Panc1 (cell line): ENCODE results near the gene SIK3. TPM values are rescaled to one million over a fixed set of nuclear protein-coding genes. Genes with fewer than 3 reads are reported as not detected.
"Not testable (repeated sequence)": the region's sequence is repeated elsewhere in the genome, so short reads cannot be mapped to it uniquely, and the experiment has no call there.

Experiments
- ATAC-seq: fragments of 200-7000 bp; cut with Tn5 transposase; 2 replicates; pipeline ENCODE4 v1.9.1; 2020; ENCODE audit warnings: mild to moderate bottlenecking, moderate library complexity
- BruUV-seq: library from RNA; stranded (reverse); fragments of 400-500 nt; replicated peaks from 2 replicates; lab custom pipeline; 2021; lab: Mats Ljungman, UMichigan
- CTCF ChIA-PET: fragments of 300-600 bp; sonication (Branson Sonifier 250); formaldehyde crosslinking; loops from one replicate; lab custom pipeline; 2022; ENCODE audit warnings: antibody characterized with exemption; lab: Charles Lee
- POLR2A ChIA-PET: fragments of 300-600 bp; sonication (Branson Sonifier 250); formaldehyde crosslinking; loops from one replicate; lab custom pipeline; 2022; ENCODE audit warnings: antibody characterized with exemption; lab: Charles Lee
- DNase-seq: peaks from one replicate; pipeline ENCODE4 v3.0.0-alpha.2; 2010; ENCODE audit warnings: low read depth, low spot score
- H3K27ac ChIP-seq: 2 replicates; pipeline ENCODE4 v1.5.1; 2011; ENCODE audit warnings: mild to moderate bottlenecking, low read length, inconsistent platforms
- H3K27me3 ChIP-seq: fragments of 200-500 bp; sonication (Bioruptor generic); 2 replicates; pipeline ENCODE4 v1.6.0; 2014; ENCODE audit warnings: low read length, inconsistent platforms; ENCODE audit not compliant: control insufficient read depth, insufficient read depth
- H3K36me3 ChIP-seq: fragments of 200-500 bp; sonication (Bioruptor generic); 2 replicates; pipeline ENCODE4 v1.5.1; 2014; ENCODE audit warnings: inconsistent platforms, mild to moderate bottlenecking, low read length, moderate library complexity; ENCODE audit not compliant: control insufficient read depth, insufficient read depth
- H3K4me1 ChIP-seq: 2 replicates; pipeline ENCODE4 v1.5.1; 2011; ENCODE audit warnings: inconsistent platforms, mild to moderate bottlenecking, low read length, moderate library complexity; ENCODE audit not compliant: control insufficient read depth, insufficient read depth
- H3K4me3 ChIP-seq, 2 experiments: 2 replicates each; pipeline ENCODE4 v1.5.1; 2011 to 2012; ENCODE audit warnings: low read depth in 2 of 2, low read length in 2 of 2, mild to moderate bottlenecking in 2 of 2, inconsistent platforms in 1 of 2, moderate library complexity in 1 of 2
- H3K9me3 ChIP-seq: fragments of 200-500 bp; sonication (Bioruptor generic); 2 replicates; pipeline ENCODE4 v1.5.1; 2014; ENCODE audit warnings: low read depth, mild to moderate bottlenecking, inconsistent platforms, low read length, moderate library complexity; ENCODE audit not compliant: control insufficient read depth, insufficient read depth
- CTCF ChIP-seq: fragments of 450-650 bp; IDR thresholded peaks from 2 replicates; pipeline ENCODE4 v1.5.1; 2017; ENCODE audit warnings: mild to moderate bottlenecking
- POLR2AphosphoS5 ChIP-seq: IDR thresholded peaks from 2 replicates; pipeline ENCODE4 v1.6.1; 2012; ENCODE audit warnings: mild to moderate bottlenecking, low read depth, low read length, moderate library complexity
- SIN3A ChIP-seq: IDR thresholded peaks from 2 replicates; pipeline ENCODE4 v1.6.1; 2012; ENCODE audit warnings: low read depth, mild to moderate bottlenecking, low read length, moderate library complexity, borderline replicate concordance; ENCODE audit not compliant: insufficient read depth
- TCF7L2 ChIP-seq: IDR thresholded peaks from 2 replicates; pipeline ENCODE4 v1.6.1; 2011; ENCODE audit warnings: mild to moderate bottlenecking, low read depth, low read length, inconsistent platforms
- in situ Hi-C: cut with HindIII; loops from 2 replicates; pipeline ENCODE4 v1.10.0; 2016; ENCODE audit warnings: low sequenced_read_pairs, low pct_unique_long_range_greater_than_20kb
- intact Hi-C: fragments of 100-400 bp; cut with micrococcal nuclease; formaldehyde crosslinking; loops from one replicate; pipeline ENCODE4 v1.10.0; 2022; ENCODE audit not compliant: unreplicated experiment
- total RNA-seq: library from RNA; stranded (reverse); gene quantifications from one replicate; pipeline ENCODE4 v1.2.1, GENCODE V29; 2021; ENCODE audit not compliant: unreplicated experiment
- TF ChIP-seq, protein P1 (sequence below), 2 experiments: IDR thresholded peaks; 2 replicates each; pipeline ENCODE4 v1.6.1; 2011 to 2012; ENCODE audit warnings: low read depth in 2 of 2, control low read depth in 1 of 2, low read length in 1 of 2, mild to moderate bottlenecking in 1 of 2, moderate library complexity in 1 of 2; ENCODE audit not compliant: insufficient read depth in 1 of 2

The SIK3 gene
- total RNA-seq, 1 experiment from 2014 or later = 39.7 TPM

- DNase-seq, BruUV-seq, intact Hi-C loops, H3K9me3 ChIP-seq, H3K27me3 ChIP-seq, H3K27ac ChIP-seq, H3K36me3 ChIP-seq, H3K4me1 ChIP-seq, POLR2A ChIA-PET, CTCF ChIA-PET, in situ Hi-C loops, H3K4me3 ChIP-seq: not testable (repeated sequence)
- peak; percentile 61 for ATAC-seq
These were observed 39.2 kb upstream of the SIK3 start for GRCh38 chr11:117137223-117138086.

DNA sequence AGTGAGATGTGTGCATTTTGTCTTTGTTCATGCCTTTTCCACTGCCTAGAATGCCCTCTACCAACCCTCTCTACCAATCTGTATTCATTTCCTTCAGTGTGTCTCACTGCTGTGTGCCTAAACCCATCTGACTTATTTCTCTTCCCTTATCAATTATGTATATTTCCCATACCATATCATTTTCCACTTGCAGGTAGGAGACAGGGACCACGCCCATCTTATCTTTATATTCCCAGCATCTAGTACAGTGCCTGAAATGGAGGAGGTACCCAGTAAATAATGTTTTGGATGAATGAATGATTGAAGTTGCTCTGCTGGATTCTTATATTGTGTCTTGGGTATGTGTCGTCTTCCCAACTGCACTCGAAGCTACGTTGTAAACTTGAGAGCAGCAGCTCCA lies 36.8 kb upstream of the SIK3 start:
- H3K27ac ChIP-seq, intact Hi-C loops, BruUV-seq, in situ Hi-C loops, H3K4me3 ChIP-seq, DNase-seq, H3K27me3 ChIP-seq, H3K9me3 ChIP-seq, POLR2A ChIA-PET, ATAC-seq, H3K36me3 ChIP-seq, H3K4me1 ChIP-seq, CTCF ChIA-PET: not testable (repeated sequence)

- in situ Hi-C loops = no loop called here
These were observed 36.2 kb upstream of the SIK3 start for GRCh38 chr11:117134431-117134830.

More at GRCh38 chr11:117134431-117134830, 36.2 kb upstream of the SIK3 start:
- no peak overlapping the region for H3K27ac ChIP-seq
- H3K36me3 ChIP-seq = no peaks in the 10 kb centered on the region
- H3K9me3 ChIP-seq = no peaks in the 10 kb centered on the region
- DNase-seq (no peak), ATAC-seq (no peak)
- intact Hi-C loops = no loop called here
- H3K27me3 ChIP-seq = no peaks in the 10 kb centered on the region
- POLR2A ChIA-PET = no interaction called here
- no peak overlapping the region for H3K4me3 ChIP-seq
- BruUV-seq = no TSS peak
- no peaks in the 10 kb centered on the region for H3K4me1 ChIP-seq
- TF ChIP-seq TCF7L2 (no peak), POLR2AphosphoS5 (no peak), CTCF (no peak), SIN3A (no peak)
- TF ChIP-seq, protein P1, sequence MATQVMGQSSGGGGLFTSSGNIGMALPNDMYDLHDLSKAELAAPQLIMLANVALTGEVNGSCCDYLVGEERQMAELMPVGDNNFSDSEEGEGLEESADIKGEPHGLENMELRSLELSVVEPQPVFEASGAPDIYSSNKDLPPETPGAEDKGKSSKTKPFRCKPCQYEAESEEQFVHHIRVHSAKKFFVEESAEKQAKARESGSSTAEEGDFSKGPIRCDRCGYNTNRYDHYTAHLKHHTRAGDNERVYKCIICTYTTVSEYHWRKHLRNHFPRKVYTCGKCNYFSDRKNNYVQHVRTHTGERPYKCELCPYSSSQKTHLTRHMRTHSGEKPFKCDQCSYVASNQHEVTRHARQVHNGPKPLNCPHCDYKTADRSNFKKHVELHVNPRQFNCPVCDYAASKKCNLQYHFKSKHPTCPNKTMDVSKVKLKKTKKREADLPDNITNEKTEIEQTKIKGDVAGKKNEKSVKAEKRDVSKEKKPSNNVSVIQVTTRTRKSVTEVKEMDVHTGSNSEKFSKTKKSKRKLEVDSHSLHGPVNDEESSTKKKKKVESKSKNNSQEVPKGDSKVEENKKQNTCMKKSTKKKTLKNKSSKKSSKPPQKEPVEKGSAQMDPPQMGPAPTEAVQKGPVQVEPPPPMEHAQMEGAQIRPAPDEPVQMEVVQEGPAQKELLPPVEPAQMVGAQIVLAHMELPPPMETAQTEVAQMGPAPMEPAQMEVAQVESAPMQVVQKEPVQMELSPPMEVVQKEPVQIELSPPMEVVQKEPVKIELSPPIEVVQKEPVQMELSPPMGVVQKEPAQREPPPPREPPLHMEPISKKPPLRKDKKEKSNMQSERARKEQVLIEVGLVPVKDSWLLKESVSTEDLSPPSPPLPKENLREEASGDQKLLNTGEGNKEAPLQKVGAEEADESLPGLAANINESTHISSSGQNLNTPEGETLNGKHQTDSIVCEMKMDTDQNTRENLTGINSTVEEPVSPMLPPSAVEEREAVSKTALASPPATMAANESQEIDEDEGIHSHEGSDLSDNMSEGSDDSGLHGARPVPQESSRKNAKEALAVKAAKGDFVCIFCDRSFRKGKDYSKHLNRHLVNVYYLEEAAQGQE (IDR thresholded peaks at IDR 0.05; ENCODE audit: insufficient read depth in 1 of 2, low read depth in 2 of 2, low read length in 1 of 2) = no peak
- CTCF ChIA-PET = interaction anchor here (0.7 to 0.8 kb wide), 2 partner anchors 341 to 343 kb away, joined by 3 to 4 read pairs; partner anchors contain the start of gene APOA5
